ENCODE data around the gene PCDHA6. TPM values are rescaled to one million over a fixed set of nuclear protein-coding genes. Genes with fewer than 3 reads are reported as not detected.
"Not testable (repeated sequence)": the region's sequence is repeated elsewhere in the genome, so short reads cannot be mapped to it uniquely, and the experiment has no call there.

The PCDHA6 gene
- total RNA-seq, 4 donors from 2014 or later: 0.19 to 0.27 (median 0.21) TPM; not detected in 1

DNA sequence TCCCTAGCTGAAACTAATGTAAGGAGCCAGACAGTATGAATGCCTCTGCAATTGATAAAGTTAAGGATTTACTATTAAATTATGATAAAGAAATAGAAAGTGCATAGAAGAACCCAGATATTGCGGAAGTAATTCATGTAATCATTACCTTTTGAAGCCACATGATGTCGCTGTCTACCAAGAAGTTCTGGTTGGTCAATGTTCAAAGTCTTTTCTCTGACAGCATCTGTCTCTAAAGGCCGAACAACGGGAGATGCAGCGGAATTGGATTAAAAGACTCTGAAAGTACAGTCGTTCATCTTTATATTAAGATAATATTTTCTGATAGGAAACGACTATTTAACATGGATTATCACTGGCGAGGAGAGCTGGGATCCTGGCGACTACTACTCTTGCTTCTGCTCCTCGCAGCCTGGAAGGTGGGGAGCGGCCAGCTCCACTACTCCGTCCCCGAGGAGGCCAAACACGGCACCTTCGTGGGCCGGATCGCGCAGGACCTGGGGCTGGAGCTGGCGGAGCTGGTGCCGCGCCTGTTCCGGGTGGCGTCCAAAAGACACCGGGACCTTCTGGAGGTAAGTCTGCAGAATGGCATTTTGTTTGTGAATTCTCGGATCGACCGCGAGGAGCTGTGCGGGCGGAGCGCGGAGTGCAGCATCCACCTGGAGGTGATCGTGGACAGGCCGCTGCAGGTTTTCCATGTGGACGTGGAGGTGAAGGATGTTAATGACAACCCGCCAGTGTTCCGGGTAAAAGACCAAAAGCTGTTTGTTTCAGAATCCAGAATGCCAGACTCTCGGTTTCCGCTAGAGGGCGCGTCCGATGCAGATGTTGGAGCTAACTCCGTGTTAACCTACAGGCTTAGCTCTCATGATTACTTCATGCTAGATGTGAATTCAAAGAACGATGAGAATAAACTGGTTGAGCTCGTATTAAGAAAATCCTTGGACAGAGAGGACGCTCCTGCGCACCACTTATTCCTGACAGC, 13.5 kb downstream of the PCDHA6 start, which contains the start of gene PCDHA8:
Gene PCDHA8, plus strand, starts transcription at position 210 of the 985 bp plus-strand sequence. Its CDS starts 135 bp downstream, at position 345.
- intact Hi-C loops (cut with DNase I): no loop called here
- H3K9me3 ChIP-seq: peaks cover 0 to 42% (median 20%) of the 10 kb centered on the region in 3 donors
- H3K27ac ChIP-seq: no peak within 1 kb of the TSS
- no peaks in the 10 kb centered on the region for H3K36me3 ChIP-seq
- H3K4me3 ChIP-seq: no peak within 1 kb of the TSS
- H3K27me3 ChIP-seq: peaks cover 0 to 19% (median 0%) of the 10 kb centered on the region in 4 donors
- no peaks in the 10 kb centered on the region for H3K4me1 ChIP-seq
- TF ChIP-seq, protein P1, sequence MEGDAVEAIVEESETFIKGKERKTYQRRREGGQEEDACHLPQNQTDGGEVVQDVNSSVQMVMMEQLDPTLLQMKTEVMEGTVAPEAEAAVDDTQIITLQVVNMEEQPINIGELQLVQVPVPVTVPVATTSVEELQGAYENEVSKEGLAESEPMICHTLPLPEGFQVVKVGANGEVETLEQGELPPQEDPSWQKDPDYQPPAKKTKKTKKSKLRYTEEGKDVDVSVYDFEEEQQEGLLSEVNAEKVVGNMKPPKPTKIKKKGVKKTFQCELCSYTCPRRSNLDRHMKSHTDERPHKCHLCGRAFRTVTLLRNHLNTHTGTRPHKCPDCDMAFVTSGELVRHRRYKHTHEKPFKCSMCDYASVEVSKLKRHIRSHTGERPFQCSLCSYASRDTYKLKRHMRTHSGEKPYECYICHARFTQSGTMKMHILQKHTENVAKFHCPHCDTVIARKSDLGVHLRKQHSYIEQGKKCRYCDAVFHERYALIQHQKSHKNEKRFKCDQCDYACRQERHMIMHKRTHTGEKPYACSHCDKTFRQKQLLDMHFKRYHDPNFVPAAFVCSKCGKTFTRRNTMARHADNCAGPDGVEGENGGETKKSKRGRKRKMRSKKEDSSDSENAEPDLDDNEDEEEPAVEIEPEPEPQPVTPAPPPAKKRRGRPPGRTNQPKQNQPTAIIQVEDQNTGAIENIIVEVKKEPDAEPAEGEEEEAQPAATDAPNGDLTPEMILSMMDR (IDR thresholded peaks at IDR 0.05): no peak
- TF ChIP-seq POLR2A (IDR thresholded peaks at IDR 0.05): no peak
- DNase-seq: no peak
- WGBS, 2 donors: 30 to 34% methylated on average over 18 to 40 of the region's 47 CpGs

DNA sequence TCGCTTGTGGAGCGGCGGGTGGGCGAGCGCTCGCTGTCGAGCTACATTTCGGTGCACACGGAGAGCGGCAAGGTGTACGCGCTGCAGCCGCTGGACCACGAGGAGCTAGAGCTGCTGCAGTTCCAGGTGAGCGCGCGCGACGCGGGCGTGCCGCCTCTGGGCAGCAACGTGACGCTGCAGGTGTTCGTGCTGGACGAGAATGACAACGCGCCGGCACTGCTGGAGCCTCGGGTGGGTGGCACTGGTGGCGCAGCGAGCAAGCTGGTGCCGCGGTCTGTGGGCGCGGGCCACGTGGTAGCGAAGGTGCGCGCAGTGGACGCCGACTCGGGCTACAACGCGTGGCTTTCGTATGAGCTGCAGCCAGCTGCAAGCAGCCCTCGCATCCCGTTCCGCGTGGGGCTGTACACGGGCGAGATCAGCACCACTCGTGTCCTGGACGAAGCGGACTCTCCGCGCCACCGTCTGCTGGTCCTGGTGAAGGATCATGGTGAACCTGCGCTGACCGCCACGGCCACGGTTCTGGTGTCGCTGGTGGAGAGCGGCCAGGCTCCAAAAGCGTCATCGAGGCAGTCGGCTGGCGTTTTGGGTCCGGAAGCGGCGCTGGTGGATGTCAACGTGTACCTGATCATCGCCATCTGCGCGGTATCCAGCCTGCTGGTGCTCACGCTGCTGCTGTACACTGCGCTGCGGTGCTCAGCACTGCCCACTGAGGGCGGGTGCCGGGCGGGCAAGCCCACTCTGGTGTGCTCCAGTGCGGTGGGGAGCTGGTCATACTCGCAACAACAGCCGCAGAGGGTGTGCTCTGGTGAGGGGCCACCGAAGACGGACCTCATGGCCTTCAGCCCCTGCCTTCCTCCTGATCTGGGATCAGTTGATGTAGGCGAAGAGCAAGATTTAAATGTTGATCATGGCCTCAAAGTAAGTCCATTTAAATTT, 15.3 kb downstream of the PCDHA6 start:
- intact Hi-C loops (cut with DNase I): no loop called here
- DNase-seq: no peak
- WGBS, 2 donors: 67 to 68% methylated on average over 34 of the region's 87 CpGs
- H3K9me3 ChIP-seq: peaks cover 0 to 34% (median 16%) of the 10 kb centered on the region in 3 donors
- no peak overlapping the region for H3K4me3 ChIP-seq
- H3K27ac ChIP-seq: no peak overlapping the region
- H3K4me1 ChIP-seq: no peaks in the 10 kb centered on the region
- peaks cover 0 to 28% (median 0%) of the 10 kb centered on the region in 4 donors for H3K27me3 ChIP-seq
- H3K36me3 ChIP-seq: no peaks in the 10 kb centered on the region
- TF ChIP-seq, protein P1 (IDR thresholded peaks at IDR 0.05): no peak
- TF ChIP-seq POLR2A (IDR thresholded peaks at IDR 0.05): no peak

DNA sequence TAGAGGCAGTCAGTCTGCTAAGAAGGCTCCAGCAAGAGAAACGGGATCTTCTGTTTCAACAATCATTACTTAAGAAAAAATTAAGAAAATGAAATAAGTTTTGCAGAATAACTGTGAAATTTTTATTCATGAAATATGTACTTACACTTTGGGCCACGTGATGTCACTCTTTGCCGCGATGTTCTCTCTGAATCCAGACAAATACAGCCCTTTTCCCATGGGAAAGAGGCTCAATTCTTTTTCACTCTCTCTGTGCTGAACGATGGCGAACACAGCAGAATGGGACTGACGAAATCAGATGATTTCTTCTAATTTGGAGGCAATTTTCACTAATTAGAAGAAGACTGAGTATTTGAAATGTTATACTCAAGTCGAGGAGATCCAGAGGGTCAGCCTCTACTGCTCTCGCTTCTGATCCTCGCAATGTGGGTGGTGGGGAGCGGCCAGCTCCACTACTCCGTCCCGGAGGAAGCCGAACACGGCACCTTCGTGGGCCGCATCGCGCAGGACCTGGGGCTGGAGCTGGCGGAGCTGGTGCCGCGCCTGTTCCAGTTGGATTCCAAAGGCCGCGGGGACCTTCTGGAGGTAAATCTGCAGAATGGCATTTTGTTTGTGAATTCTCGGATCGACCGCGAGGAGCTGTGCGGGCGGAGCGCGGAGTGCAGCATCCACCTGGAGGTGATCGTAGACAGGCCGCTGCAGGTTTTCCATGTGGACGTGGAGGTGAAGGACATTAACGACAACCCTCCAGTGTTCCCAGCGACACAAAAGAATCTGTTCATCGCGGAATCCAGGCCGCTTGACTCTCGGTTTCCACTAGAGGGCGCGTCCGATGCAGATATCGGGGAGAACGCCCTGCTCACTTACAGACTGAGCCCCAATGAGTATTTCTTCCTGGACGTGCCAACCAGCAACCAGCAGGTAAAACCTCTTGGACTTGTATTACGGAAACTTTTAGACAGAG, 20.7 kb downstream of the PCDHA6 start, which contains the start of gene PCDHA9:
Gene PCDHA9, plus strand, starts transcription at position 244 of the 964 bp plus-strand sequence. Its CDS starts 114 bp downstream, at position 358.
- Histone ChIP-seq H3K27me3 (peaks cover 0 to 43% (median 0%) of the 10 kb centered on the region in 4 donors), H3K9me3 (peaks cover 0 to 30% (median 24%) of the 10 kb centered on the region in 3 donors)
- H3K36me3 ChIP-seq; H3K27ac ChIP-seq; DNase-seq; H3K4me3 ChIP-seq; intact Hi-C loops (cut with DNase I); H3K4me1 ChIP-seq: not testable (repeated sequence)
- 23 to 27% methylated on average over 8 to 10 of the region's 48 CpGs for WGBS, 2 donors

DNA sequence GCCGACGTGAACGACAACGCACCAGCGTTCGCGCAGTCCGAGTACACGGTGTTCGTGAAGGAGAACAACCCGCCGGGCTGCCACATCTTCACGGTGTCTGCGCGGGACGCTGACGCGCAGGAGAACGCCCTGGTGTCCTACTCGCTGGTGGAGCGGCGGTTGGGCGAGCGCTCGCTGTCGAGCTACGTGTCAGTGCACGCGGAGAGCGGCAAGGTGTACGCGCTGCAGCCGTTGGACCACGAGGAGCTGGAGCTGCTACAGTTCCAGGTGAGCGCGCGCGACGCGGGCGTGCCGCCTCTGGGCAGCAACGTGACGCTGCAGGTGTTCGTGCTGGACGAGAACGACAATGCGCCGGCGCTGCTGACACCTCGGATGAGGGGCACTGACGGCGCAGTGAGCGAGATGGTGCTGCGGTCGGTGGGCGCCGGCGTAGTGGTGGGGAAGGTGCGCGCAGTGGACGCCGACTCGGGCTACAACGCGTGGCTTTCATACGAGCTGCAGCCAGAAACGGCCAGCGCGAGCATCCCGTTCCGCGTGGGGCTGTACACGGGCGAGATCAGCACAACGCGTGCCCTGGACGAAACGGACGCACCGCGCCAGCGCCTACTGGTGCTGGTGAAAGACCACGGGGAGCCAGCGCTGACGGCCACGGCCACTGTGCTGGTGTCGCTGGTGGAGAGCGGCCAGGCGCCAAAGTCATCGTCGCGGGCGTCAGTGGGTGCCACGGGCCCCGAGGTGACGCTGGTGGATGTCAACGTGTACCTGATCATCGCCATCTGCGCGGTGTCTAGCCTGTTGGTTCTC, 22.3 kb downstream of the PCDHA6 start:
- H3K27ac ChIP-seq; H3K4me3 ChIP-seq; DNase-seq; H3K4me1 ChIP-seq; intact Hi-C loops (cut with DNase I); H3K36me3 ChIP-seq: not testable (repeated sequence)
- peaks cover 0 to 44% (median 0%) of the 10 kb centered on the region in 4 donors for H3K27me3 ChIP-seq
- peaks cover 0 to 33% (median 23%) of the 10 kb centered on the region in 3 donors for H3K9me3 ChIP-seq
- 65 to 72% methylated on average over 20 to 57 of the region's 101 CpGs for WGBS, 2 donors

All from esophagus squamous epithelium (tissue), 5 donors.